ENCODE data around the gene CLEC3A. TPM values are rescaled to one million over a fixed set of nuclear protein-coding genes. Genes with fewer than 3 reads are reported as not detected.

Gene CLEC3A
- total RNA-seq, 1 donor from 2014 or later: not detected

DNA sequence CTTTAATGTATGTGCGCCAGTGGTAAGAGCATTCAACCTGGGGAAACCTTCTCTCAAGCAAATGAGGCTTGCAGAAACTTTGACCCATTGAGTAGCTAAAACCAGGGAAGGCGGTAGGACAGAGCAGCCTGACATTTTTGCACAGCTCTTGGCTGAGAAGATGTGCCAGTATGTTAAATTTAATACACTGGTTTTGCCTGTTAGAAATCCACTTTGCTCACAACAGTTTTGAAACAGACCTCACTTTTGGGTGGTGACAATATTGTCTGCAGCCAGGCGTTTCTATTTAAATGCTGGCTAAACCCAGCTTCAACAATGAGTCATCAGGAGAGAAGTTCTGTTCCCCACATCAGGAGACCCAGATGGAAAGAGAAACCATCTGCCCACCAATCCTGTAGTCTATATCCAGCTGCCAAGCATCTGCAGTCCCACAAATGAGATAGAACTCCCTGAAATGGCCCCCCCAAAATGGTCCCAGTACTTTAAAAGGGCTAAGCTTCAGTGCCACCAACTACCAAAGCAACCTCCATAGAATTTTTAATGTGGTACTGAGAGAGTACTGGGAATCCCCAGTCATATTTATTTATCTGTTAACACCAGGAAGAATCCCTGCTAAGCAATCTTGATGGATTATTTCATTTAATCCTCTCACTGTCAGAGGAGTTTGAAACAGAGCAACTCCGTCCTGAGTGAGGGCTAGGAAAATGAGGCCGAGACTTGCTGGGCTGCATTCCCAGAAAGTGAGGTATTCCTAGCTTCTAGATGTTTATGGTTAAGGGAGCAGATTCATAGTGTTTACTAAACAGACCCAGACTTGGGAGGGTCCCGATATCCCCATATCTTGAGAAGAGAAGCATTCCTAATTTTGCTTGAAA, 29.0 kb upstream of the CLEC3A start:
- no peak overlapping the region for H3K4me3 Mint-ChIP-seq (ENCODE audit: unreplicated experiment)
- Histone ChIP-seq H2AFZ (ENCODE audit: low read depth, low read length) (no peak overlapping the region), H3K9me3 (ENCODE audit: insufficient read depth, low read depth, low read length) (peaks cover 6% of the 10 kb centered on the region)

GRCh38 chr16:77995843-77996455, 26.4 kb upstream of the CLEC3A start:
- no peak overlapping the region for H3K27ac Mint-ChIP-seq (ENCODE audit: unreplicated experiment)
- H3K4me3 Mint-ChIP-seq (ENCODE audit: unreplicated experiment): no peak overlapping the region
- H3K36me3 Mint-ChIP-seq (ENCODE audit: low read depth, unreplicated experiment): peaks cover 2% of the 10 kb centered on the region
- Histone ChIP-seq H4K20me1 (ENCODE audit: insufficient read depth, low read length) (no peaks in the 10 kb centered on the region), H3K27ac (ENCODE audit: low read depth, low read length) (no peak overlapping the region), H3K79me2 (ENCODE audit: insufficient read depth, low read length) (no peaks in the 10 kb centered on the region), H3K9me3 (ENCODE audit: insufficient read depth, low read depth, low read length) (peaks cover 6% of the 10 kb centered on the region), H3K27me3 (ENCODE audit: insufficient read depth, low read length) (no peaks in the 10 kb centered on the region), H3K9ac (ENCODE audit: low read length) (no peak overlapping the region), H3K36me3 (ENCODE audit: insufficient read depth, low read length) (no peaks in the 10 kb centered on the region), H3K4me3 (ENCODE audit: insufficient read depth, low read depth, low read length) (no peak overlapping the region), H2AFZ (ENCODE audit: low read depth, low read length) (no peak overlapping the region), H3K4me1 (ENCODE audit: insufficient read depth, low read length) (peaks cover 9% of the 10 kb centered on the region), H3K4me2 (ENCODE audit: low read length) (no peak overlapping the region)
- peaks cover 17% of the 10 kb centered on the region for H3K4me1 Mint-ChIP-seq (ENCODE audit: low read depth, unreplicated experiment)
- H3K27me3 Mint-ChIP-seq (ENCODE audit: low read depth, unreplicated experiment): no peaks in the 10 kb centered on the region
- TF ChIP-seq, protein P1, sequence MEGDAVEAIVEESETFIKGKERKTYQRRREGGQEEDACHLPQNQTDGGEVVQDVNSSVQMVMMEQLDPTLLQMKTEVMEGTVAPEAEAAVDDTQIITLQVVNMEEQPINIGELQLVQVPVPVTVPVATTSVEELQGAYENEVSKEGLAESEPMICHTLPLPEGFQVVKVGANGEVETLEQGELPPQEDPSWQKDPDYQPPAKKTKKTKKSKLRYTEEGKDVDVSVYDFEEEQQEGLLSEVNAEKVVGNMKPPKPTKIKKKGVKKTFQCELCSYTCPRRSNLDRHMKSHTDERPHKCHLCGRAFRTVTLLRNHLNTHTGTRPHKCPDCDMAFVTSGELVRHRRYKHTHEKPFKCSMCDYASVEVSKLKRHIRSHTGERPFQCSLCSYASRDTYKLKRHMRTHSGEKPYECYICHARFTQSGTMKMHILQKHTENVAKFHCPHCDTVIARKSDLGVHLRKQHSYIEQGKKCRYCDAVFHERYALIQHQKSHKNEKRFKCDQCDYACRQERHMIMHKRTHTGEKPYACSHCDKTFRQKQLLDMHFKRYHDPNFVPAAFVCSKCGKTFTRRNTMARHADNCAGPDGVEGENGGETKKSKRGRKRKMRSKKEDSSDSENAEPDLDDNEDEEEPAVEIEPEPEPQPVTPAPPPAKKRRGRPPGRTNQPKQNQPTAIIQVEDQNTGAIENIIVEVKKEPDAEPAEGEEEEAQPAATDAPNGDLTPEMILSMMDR (IDR thresholded peaks at IDR 0.05; ENCODE audit: insufficient read depth, low read depth, low read length): no peak
- TF ChIP-seq EZH2 (IDR thresholded peaks at IDR 0.05; ENCODE audit: insufficient read depth, low read length): no peak
- peaks cover 21% of the 10 kb centered on the region for H3K9me3 Mint-ChIP-seq (ENCODE audit: unreplicated experiment)
- DNase-seq (ENCODE audit: low read depth) (no peak), FAIRE-seq (no peak)

More for the DNA sequence above, 29.0 kb upstream of the CLEC3A start:
- FAIRE-seq (no peak), DNase-seq (ENCODE audit: low read depth) (peak; percentile 70)
- Mint-ChIP-seq H3K4me1 (ENCODE audit: low read depth, unreplicated experiment) (peaks cover 17% of the 10 kb centered on the region), H3K9me3 (ENCODE audit: unreplicated experiment) (peaks cover 21% of the 10 kb centered on the region), H3K27ac (ENCODE audit: unreplicated experiment) (peak overlapping the region; percentile 77), H3K27me3 (ENCODE audit: low read depth, unreplicated experiment) (no peaks in the 10 kb centered on the region), H3K36me3 (ENCODE audit: low read depth, unreplicated experiment) (peaks cover 2% of the 10 kb centered on the region)
- Histone ChIP-seq H3K79me2 (ENCODE audit: insufficient read depth, low read length) (no peaks in the 10 kb centered on the region), H3K4me3 (ENCODE audit: insufficient read depth, low read depth, low read length) (peak overlapping the region; percentile 11), H3K4me1 (ENCODE audit: insufficient read depth, low read length) (peaks cover 9% of the 10 kb centered on the region), H3K9ac (ENCODE audit: low read length) (no peak overlapping the region), H3K4me2 (ENCODE audit: low read length) (peak overlapping the region; percentile 73), H3K27me3 (ENCODE audit: insufficient read depth, low read length) (no peaks in the 10 kb centered on the region), H3K27ac (ENCODE audit: low read depth, low read length) (no peak overlapping the region), H3K36me3 (ENCODE audit: insufficient read depth, low read length) (no peaks in the 10 kb centered on the region), H4K20me1 (ENCODE audit: insufficient read depth, low read length) (no peaks in the 10 kb centered on the region)
- TF ChIP-seq EZH2 (IDR thresholded peaks at IDR 0.05; ENCODE audit: insufficient read depth, low read length): no peak
- TF ChIP-seq, protein P1 (IDR thresholded peaks at IDR 0.05; ENCODE audit: insufficient read depth, low read depth, low read length): no peak
